Suprapubic skin (tissue), 4 donors: ENCODE measurements around the gene PRAMEF15. TPM values are rescaled to one million over a fixed set of nuclear protein-coding genes. Genes with fewer than 3 reads are reported as not detected.
"Not testable (repeated sequence)": the region's sequence is repeated elsewhere in the genome, so short reads cannot be mapped to it uniquely, and the experiment has no call there.

Experiments
- DNase-seq, 2 donors: peaks; one replicate each; pipeline ENCODE4 v3.0.0-alpha.2; 2019; ENCODE audit warnings: low spot score in 2 of 2
- H3K27ac ChIP-seq: fragments of 200-600 bp; sonication (generic); one replicate; pipeline ENCODE4 v1.5.1; 2019
- H3K27me3 ChIP-seq: fragments of 200-600 bp; sonication (generic); one replicate; pipeline ENCODE4 v1.5.1; 2019
- H3K36me3 ChIP-seq: fragments of 200-600 bp; sonication (generic); one replicate; pipeline ENCODE4 v1.5.1; 2019
- H3K4me1 ChIP-seq: fragments of 200-600 bp; sonication (generic); one replicate; pipeline ENCODE4 v1.5.1; 2019
- H3K4me3 ChIP-seq: fragments of 200-600 bp; sonication (generic); one replicate; pipeline ENCODE4 v1.5.1; 2019; ENCODE audit warnings: mild to moderate bottlenecking
- H3K9me3 ChIP-seq: fragments of 200-600 bp; sonication (generic); one replicate; pipeline ENCODE4 v1.5.1; 2019
- WGBS: methylation state at CpG from one replicate; pipeline ENCODE4 v1.1.5; 2018; 5-methylcytosine and 5-hydroxymethylcytosine counted together
- total RNA-seq, 4 donors: library from RNA; depleted of rRNA; stranded (reverse); fragments of >200 nt; gene quantifications; one replicate each; pipeline ENCODE4 v1.1.0, GENCODE V29; 2016

Gene PRAMEF15
- total RNA-seq, result not detected

DNA sequence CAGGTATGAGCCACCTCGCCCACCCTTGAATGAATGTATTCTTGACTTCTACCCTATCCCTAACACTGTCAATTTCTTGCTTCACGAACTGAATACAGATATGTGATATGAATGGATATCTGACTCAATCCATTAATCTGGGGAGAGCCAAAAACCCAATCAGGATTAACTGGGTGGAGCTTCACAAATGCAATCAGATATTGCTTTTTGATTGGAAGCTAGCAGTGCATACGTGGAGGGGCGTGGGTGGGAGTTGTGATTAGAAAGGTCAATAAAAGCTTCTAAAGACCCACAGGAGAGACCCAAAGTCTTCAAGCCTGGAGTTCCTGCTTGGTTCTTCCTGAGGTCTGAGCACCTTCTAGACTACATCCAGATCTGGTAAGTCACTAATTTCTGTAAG, at the start of gene PRAMEF15:
Gene PRAMEF15, plus strand, starts transcription at position 301 of the 400 bp plus-strand sequence. CDS start 2,827 bp downstream, outside the sequence.
- WGBS, result 73% methylated on average over 4 of the region's 4 CpGs

DNA sequence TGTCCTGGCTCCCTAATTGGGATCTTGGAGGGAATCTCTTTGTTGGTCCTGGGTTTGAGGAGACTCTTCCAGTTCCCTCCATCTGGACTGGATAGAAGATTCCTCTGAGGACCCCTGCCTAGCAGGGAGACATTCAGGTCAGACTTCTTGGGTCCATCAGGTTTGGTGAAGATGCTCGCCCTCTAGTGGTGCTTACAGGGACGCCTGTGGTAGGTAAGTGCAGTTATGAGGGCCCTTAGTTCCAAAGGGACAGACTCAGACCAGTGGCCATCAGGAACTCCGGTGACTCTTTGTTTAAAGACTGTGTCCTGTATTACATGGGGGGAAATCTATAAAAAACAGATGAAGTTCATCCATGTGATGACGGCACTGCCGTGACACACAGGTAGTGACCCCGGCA, 38.4 kb upstream of the PRAMEF15 start:
- not testable (repeated sequence) for H3K4me3 ChIP-seq, H3K27ac ChIP-seq, H3K36me3 ChIP-seq, H3K27me3 ChIP-seq, H3K9me3 ChIP-seq, DNase-seq, H3K4me1 ChIP-seq
- no CpG with 5 or more reads among the region's 6 CpGs for WGBS

More for the DNA sequence above, at the start of gene PRAMEF15:
- H3K4me1 ChIP-seq, H3K9me3 ChIP-seq, H3K4me3 ChIP-seq, H3K27ac ChIP-seq, DNase-seq, H3K27me3 ChIP-seq, H3K36me3 ChIP-seq: not testable (repeated sequence)

- DNase-seq, H3K9me3 ChIP-seq, H3K4me1 ChIP-seq, H3K4me3 ChIP-seq, H3K27me3 ChIP-seq, H3K27ac ChIP-seq, H3K36me3 ChIP-seq: not testable (repeated sequence)
- 71% methylated on average over 3 of the region's 3 CpGs for WGBS
These were observed 35.8 kb upstream of the PRAMEF15 start for GRCh38 chr1:13279617-13280016.

DNA sequence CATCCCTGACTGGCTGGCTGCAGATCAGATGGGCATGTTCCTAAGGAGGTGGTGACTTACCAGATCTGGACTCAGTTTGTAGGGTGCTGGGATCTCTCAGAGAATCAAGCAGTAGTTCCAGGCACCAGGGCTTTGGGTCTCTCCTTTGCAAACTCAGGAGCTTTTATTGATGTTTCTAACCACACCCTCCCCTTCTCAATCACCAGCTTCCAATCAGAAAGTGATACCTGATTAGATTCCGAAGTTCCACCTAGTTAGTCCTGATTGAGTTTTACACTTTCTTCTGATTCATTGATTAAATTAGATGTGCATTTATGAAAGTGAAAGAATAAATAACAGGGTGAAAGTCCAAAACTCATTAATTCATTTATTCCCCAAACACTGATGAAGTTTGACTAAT, 30.3 kb upstream of the PRAMEF15 start, which contains the start of gene PRAMEF8:
Gene PRAMEF8, minus strand, starts transcription at position 101 of the 400 bp plus-strand sequence. CDS start 1,046 bp downstream, outside the sequence.
- WGBS, result no CpG with 5 or more reads among the region's 1 CpG
- not testable (repeated sequence) for H3K36me3 ChIP-seq

DNA sequence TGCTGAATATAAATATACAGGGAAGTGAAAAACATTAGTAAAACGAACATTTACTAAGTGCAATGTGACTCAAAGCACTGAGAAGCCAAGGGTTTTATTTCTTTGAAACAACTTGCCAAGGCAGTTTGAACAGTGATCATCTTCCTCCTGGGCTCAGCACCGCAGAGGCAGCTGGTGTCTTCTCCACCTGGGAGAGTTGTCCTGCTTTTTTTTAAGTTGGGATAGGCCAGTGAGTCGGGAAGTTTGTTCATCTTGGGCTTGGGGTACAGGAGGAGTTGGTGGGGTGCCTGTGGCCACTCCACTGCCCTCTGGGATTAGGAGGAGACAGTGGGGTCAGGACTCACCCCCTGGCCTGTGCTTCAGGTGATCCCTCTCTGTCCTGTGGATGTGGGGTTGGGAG, 26.4 kb upstream of the PRAMEF15 start:
- not testable (repeated sequence) for H3K4me3 ChIP-seq, DNase-seq, H3K9me3 ChIP-seq, H3K27me3 ChIP-seq, H3K27ac ChIP-seq, H3K4me1 ChIP-seq, H3K36me3 ChIP-seq
- no CpG with 5 or more reads among the region's 3 CpGs for WGBS

More for the DNA sequence above, 30.3 kb upstream of the PRAMEF15 start, which contains the start of gene PRAMEF8:
- H3K4me3 ChIP-seq, H3K4me1 ChIP-seq, H3K27me3 ChIP-seq, H3K9me3 ChIP-seq, DNase-seq, H3K27ac ChIP-seq: not testable (repeated sequence)

GRCh38 chr1:13297216-13297931, 18.0 kb upstream of the PRAMEF15 start:
- H3K27me3 ChIP-seq, H3K36me3 ChIP-seq, H3K9me3 ChIP-seq, DNase-seq, H3K4me3 ChIP-seq, H3K27ac ChIP-seq, H3K4me1 ChIP-seq: not testable (repeated sequence)
- WGBS, result 83% methylated on average over 1 of the region's 5 CpGs

DNA sequence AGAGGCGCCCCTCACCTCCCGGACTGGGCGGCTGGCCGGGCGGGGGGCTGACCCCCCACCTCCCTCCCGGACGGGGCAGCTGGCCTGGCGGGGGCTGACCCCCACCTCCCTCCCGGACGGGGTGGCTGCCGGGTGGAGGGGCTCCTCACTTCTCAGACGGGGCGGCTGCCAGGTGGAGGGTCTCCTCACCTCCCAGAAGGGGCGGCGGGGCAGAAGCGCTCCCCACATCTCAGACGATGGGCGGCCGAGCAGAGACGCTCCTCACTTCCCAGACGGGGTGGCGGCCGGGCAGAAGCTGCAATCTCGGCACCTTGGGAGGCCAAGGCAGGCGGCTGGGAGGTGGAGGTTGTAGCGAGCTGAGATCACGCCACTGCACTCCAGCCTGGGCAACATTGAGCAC, 16.7 kb upstream of the PRAMEF15 start:
- DNase-seq, H3K9me3 ChIP-seq, H3K36me3 ChIP-seq, H3K27me3 ChIP-seq, H3K27ac ChIP-seq, H3K4me1 ChIP-seq, H3K4me3 ChIP-seq: not testable (repeated sequence)
- no CpG with 5 or more reads among the region's 27 CpGs for WGBS

DNA sequence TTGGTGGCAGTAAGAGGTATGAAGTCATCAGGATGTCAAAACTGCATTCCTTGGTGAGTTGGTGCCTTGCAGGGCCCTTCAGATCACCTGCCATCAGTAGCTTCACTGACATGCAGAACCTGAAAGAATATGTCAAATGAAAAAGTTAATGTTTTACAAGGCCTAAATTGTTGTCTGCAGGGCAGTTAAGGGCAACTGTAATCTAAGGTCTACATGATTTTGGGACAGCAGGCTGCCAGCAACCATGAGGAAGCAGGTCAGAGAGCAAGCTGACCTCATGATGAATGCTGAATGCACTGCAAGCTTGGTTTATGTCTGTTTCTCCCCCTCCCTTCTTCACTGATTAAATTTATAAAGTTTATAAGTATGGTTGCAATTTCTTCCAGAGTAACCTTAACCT, 13.2 kb upstream of the PRAMEF15 start:
- H3K36me3 ChIP-seq, H3K27ac ChIP-seq, H3K4me3 ChIP-seq, H3K9me3 ChIP-seq, H3K4me1 ChIP-seq, H3K27me3 ChIP-seq, DNase-seq: not testable (repeated sequence)

DNA sequence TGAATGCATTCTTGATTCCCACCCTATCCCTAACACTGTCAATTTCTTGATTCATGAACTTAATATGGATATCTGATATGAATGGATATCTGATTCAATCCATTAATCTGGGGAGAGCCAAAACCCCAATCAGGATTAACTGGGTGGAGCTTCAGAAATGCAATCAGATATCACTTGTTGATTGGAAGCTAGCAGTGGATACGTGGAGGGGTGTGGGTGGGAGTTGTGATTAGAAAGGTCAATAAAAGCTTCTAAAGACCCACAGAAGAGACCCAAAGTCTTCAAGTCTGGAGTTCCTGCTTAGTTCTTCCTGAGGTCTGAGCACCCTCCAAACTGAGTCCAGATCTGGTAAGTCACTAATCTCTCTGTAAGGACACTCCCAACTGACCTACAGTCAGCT, 12.1 kb upstream of the PRAMEF15 start, which contains the start of gene PRAMEF33:
Gene PRAMEF33, plus strand, starts transcription at position 301 of the 400 bp plus-strand sequence. CDS start 2,416 bp downstream, outside the sequence.
- H3K4me1 ChIP-seq, H3K36me3 ChIP-seq, H3K4me3 ChIP-seq, DNase-seq, H3K27me3 ChIP-seq, H3K27ac ChIP-seq, H3K9me3 ChIP-seq: not testable (repeated sequence)
- WGBS, result no CpG with 5 or more reads among the region's 1 CpG

DNA sequence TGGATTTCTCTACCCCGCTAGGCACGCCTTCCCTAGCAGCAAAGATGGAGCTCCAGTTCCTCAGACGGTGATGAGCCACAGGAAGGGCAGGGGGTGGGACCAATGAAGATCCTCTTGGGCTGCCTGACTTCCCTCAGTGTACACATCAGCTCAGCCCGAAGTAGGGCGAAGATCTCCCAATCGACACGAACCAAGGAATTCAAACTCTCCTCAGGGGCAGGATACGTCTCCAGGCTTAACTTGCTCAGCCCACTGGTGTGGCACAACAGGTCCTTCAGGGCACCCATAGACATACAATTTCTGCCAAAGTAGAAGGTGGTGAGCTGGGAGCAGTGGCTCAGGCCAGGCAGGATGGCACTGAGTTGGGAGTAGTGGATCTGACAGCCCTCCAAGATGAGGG, 27.1 kb downstream of the PRAMEF15 start:
- 81% methylated on average over 5 of the region's 8 CpGs for WGBS
- not testable (repeated sequence) for H3K4me1 ChIP-seq, H3K9me3 ChIP-seq, H3K4me3 ChIP-seq, H3K27me3 ChIP-seq, H3K36me3 ChIP-seq, DNase-seq, H3K27ac ChIP-seq

DNA sequence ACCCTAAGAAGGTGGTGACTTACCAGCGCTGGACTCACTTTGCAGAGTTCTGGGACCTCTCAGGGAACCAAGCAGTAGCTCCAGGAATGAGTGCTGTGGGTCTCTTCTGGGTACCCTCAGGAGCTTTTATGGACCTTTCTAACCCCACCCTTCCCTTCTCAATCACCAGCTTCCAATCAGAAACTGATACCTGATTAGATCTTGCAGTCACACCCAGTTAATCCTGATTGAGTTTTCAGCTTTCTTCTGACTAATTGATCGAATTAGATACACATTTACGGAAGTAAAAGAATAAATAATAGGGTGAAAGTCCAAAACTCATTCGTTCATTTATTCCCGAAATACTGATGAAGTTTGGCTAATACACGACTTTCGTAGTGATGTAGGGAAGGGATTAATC, 31.7 kb downstream of the PRAMEF15 start, which contains the start of gene PRAMEF14:
Gene PRAMEF14, minus strand, starts transcription at position 101 of the 400 bp plus-strand sequence. CDS start 1,820 bp downstream, outside the sequence.
- not testable (repeated sequence) for H3K4me1 ChIP-seq, H3K27me3 ChIP-seq, H3K36me3 ChIP-seq, DNase-seq, H3K27ac ChIP-seq, H3K9me3 ChIP-seq, H3K4me3 ChIP-seq
- 77% methylated on average over 7 of the region's 7 CpGs for WGBS

DNA sequence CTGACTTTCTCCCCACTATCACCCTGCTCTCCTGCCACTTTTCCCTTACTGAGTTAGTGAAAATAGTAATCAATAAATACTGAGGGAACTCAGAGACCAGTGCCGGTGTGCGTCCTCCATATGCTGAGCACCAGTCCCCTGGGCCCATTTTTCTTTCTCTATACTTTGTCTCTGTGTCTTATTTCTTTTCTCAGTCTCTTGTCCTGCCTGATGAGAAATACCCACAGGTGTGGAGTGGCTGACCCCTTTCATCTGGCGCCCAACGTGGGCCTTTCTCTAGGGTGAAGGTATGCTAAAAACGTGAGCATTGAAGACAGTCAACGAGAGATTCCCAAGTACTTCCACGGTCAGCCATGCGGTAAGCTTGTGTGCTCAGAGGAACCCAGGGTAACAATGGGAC, 38.1 kb downstream of the PRAMEF15 start:
- not testable (repeated sequence) for H3K36me3 ChIP-seq, H3K9me3 ChIP-seq, H3K4me1 ChIP-seq, H3K27me3 ChIP-seq, H3K27ac ChIP-seq, H3K4me3 ChIP-seq, DNase-seq
- 89% methylated on average over 5 of the region's 8 CpGs for WGBS

DNA sequence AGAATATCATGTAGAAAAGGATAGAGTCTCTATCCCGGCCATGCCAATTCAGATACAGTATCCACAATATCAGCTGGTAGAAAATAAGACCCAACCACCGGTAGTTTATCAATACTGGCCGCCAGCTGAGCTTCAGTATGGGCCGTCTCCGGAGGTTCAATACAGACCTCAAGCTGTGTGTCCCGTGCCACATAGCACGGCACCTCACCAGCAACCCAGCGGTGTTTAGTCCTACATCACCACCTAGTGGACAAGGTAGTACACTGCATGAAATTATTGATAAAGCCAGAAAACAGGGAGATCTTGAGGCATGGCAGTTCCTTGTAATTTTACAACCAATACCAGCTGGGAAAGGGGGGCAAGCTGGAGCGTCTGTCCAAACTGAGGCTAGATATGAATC, 39.1 kb downstream of the PRAMEF15 start:
- H3K4me3 ChIP-seq, H3K36me3 ChIP-seq, H3K4me1 ChIP-seq, DNase-seq, H3K27ac ChIP-seq, H3K9me3 ChIP-seq, H3K27me3 ChIP-seq: not testable (repeated sequence)
- whole genome bisulfite sequencing, result no CpG with 5 or more reads among the region's 9 CpGs
